Activated T-helper 1 cell treated with Interleukin-2 at 50 U/mL for 16 hours (primary cell): Measurements from ENCODE around the gene MGST2.

Experiments
- DNase-seq: peaks from one replicate; pipeline ENCODE4 v3.0.0-alpha.2; 2020; ENCODE audit warnings: low read depth

Gene MGST2

GRCh38 chr4:139704915-139705485 lies 39.4 kb downstream of the MGST2 start:
- no peak for DNase-seq

DNA sequence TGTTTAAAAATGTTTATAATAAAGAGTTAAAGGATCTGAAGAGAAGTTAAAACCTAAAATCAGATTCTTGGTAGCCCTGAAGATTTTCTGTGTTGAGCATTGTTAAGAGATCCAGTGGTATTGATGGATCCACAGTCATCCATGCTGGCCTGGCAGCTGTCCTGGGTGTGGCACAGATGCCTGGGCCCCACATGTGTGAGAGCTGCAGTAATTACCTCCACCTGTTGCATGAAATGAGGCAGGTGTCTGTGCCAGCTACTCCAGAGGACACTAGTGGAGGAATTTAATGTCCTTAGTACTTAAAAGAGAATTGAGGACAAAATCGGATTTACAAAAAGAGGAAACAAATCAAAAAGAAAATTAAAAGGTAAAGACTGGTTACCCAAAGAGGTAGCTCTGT lies 44.0 kb downstream of the MGST2 start:
- DNase-seq: no peak

DNA sequence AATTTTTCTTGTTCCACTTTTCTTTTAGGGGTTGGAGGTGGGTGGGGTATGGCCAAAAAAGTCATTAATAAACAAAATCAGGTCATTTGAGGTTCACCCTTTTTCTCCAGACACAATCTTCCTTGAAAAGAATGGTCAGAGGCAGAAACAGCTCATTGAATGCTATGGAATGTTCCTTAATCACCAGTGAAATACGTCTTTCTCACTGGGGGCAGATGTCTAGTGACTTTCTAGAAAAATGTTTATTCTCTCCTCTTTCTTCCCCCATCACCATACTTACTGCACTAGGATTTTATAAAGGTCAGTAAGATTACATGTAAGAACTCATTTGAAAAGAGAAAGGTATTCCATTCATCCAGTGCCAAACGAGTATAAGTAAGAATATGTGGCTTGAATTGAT lies 44.5 kb downstream of the MGST2 start:
- no peak for DNase-seq

DNA sequence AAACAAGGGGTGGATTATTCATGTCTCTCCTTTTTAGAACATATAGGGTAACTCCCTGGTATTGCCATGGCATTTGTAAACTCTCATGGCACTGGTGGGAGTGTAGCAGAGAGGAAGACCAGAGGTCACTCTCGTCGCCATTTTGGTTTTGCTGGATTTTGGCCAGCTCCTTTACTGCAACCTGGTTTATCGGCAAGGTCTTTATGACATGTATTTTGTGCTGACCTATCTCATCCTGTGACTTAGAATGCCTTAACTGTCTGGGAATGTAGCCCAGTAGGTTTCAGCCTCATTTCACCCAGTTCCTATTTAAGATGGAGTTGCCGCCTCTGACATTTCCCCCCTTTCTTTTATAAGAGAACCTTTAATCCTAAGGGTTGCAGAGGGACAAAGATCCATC lies 45.8 kb downstream of the MGST2 start:
- no peak for DNase-seq

GRCh38 chr4:139712882-139713281 lies 47.3 kb downstream of the MGST2 start:
- no peak for DNase-seq

GRCh38 chr4:139715746-139716391 lies 50.2 kb downstream of the MGST2 start:
- no peak for DNase-seq

- no peak for DNase-seq
Observed at GRCh38 chr4:139718358-139718757, 52.7 kb downstream of the MGST2 start.

- no peak for DNase-seq
Observed at GRCh38 chr4:139718833-139719232, 53.2 kb downstream of the MGST2 start.

- DNase-seq: no peak
Observed at GRCh38 chr4:139719381-139720101, 53.9 kb downstream of the MGST2 start.

- DNase-seq: no peak
Observed at GRCh38 chr4:139720806-139721205, 55.2 kb downstream of the MGST2 start.

DNA sequence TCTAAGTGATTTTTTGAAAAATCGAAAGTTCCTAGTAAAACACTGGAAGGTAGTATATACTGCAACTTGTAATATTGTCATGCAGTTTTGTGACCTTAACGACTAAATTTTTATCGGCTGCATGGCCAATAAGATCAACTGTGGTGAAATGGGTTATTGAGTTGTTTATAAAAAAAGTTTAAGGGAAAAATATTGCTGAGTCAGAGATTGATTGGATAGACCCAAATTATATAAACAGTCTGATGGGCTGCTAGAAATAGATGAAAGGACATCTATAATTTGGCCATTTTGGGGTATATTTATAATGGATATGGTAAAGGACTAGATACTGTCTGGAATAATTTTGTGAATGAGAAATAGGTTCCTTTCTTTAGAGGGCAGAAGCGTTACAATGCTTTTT lies 56.2 kb downstream of the MGST2 start:
- DNase-seq: no peak

GRCh38 chr4:139725236-139725635 lies 59.6 kb downstream of the MGST2 start:
- DNase-seq: no peak

GRCh38 chr4:139726615-139727014 lies 61.0 kb downstream of the MGST2 start:
- no peak for DNase-seq

GRCh38 chr4:139728146-139728545 lies 62.5 kb downstream of the MGST2 start:
- DNase-seq: no peak

DNA sequence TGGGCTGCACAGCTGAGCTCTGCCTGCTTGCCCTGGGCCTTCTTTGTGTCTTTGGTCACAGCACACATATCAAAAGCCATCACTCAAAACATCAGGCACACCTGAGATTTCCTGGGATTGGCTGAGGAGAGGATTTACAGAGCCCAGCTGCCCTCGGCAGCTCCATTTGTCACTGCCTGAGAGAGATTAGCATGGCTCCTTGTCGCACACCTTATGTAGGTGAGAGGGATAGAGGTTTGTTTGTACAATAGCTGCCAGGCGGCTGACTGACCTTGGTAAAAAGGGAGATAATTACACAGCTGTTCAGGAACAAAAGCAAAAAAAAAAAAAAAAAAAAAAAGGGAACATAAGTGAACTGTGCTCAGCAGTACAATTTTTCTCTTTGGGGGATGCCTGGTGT lies 63.2 kb downstream of the MGST2 start:
- DNase-seq: no peak

DNA sequence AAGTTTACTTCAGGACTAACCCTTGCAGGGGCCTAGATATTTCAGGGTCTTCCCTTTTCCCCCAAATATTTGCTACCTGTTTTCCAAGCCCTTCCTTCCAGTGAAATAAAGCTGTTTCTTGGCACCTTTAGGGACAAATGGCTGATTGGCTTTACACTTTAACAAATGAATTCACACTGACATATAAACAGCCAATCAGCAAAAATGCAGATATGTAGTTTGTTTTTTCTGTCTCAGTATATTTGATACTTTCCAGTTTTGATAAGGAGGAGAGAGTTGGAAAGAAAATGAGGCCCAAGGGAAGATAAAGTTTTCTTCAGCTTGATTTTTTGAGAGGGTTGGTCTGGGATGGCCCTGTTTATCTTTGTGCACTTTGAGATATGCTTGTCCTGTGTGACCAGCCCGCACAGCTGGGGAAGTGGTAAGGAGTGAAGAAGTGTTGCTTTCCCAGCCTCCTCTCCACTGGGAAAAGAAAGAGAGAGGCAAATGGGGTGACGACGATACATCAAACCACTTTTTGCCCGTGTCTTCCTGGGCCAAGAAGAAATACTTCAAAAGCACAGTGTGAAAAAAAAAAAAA lies 67.5 kb downstream of the MGST2 start:
- no peak for DNase-seq

GRCh38 chr4:139734201-139734874 lies 68.7 kb downstream of the MGST2 start:
- DNase-seq: no peak

DNA sequence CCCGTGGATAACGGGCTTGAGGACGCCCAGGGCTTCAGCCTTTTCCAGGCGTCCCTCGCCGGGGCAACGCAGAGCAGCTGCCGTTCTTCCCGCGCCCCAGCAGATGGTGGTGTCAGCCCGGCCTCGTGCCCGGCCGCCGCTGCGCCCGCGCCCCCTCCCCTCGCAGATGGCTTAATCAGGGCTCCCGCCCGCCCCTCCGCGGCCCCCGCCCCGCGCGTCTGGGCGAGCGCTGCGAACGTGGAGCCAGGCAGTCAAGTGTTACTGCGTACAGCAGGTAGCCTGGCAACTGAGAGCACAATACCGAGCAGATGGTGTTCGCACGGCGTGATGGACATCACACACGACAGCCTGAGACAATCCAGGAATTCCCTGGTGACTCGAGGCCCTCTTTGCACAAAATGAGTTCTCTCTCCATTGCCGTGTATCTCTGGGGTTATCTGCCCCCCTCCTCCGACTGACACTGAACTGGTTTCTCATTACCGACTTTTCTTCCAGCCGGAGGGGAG lies 69.3 kb downstream of the MGST2 start:
- peak; percentile 10 for DNase-seq

DNA sequence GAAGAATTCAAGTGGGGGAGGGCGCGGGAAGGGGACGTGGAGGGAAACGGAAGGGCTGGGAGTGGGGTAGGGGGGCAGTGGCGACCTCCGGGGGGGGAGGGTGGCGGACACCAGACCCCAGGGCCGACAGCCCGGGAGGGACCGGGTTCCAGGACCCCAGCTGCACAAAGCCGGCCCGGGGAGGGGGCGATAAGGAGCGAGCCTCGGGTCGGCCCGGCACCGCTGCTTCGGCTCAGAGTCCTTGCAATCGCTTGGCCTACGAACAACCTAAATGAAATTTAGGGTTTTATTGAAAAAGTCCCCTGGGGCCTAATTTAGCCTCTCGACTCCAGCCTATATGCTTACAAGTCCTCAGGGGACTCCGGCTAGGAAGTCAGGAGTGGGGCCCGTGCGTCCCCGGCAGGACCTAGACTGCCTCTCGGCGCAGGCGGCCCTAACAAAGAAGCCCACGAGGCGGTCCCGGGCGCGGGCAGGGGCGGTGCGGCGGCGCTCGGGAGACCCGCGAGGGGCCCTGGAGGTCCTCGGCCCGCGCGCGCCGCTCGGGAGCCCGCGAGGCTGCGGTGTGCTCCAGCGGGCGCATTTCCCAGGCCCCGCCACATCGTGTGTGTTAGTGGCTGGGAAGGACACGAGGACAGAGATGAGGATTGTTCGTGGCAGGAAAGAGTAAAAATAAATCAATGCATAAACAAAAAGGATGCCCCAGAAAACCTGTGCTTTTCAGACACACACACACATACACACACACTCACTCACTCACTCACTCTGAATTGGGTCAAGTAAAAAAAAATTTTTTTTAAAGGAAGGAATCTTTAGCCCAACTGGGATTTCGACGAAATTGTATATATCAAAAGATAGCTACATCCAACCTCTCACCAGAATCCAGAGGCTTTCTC lies 70.0 kb downstream of the MGST2 start:
- DNase-seq: no peak

DNA sequence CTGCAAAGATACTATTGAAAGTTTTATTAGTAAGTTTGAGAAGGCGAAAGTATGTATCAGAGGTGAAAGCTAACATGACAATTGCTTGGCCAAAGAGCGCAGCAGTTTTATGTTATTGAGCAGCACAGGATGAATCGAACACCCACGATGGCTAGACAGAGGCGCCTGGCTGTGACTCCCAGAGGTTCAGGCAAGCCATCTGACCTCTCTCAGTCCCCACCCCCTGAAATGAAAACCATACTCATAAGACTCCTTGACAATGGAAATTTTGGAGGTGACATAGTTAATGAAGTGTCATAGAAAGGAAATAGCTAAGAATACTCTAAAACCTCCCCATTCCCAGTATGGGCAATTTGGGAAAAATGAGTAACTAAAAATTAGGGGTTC lies 70.6 kb downstream of the MGST2 start:
- DNase-seq: no peak

GRCh38 chr4:139736661-139737060 lies 71.0 kb downstream of the MGST2 start:
- no peak for DNase-seq
